HEK293 (cell line): ENCODE measurements around the gene FLNC.

Experiments used
- BCL6B ChIP-seq: fragments of 450-650 bp; formaldehyde crosslinking; IDR thresholded peaks from 2 replicates; pipeline ENCODE4 v1.5.1; 2017; ENCODE audit warnings: missing biosample characterization, missing genetic modification characterization
- HOXD13 ChIP-seq: sonication (generic); formaldehyde crosslinking; IDR thresholded peaks from 2 replicates; pipeline ENCODE4 v1.8.0; 2022; ENCODE audit warnings: missing genetic modification reagents, borderline replicate concordance
- MYNN ChIP-seq: fragments of 450-650 bp; formaldehyde crosslinking; IDR thresholded peaks from 2 replicates; pipeline ENCODE4 v1.5.1; 2016; ENCODE audit warnings: missing biosample characterization, missing genetic modification characterization, borderline replicate concordance
- PBX3 ChIP-seq: sonication (generic); formaldehyde crosslinking; IDR thresholded peaks from 2 replicates; pipeline ENCODE4 v1.8.1; 2022; ENCODE audit warnings: mild to moderate bottlenecking, moderate library complexity, missing genetic modification reagents
- WT1 ChIP-seq: fragments of 450-650 bp; formaldehyde crosslinking; IDR thresholded peaks from 2 replicates; pipeline ENCODE4 v1.5.1; 2016; ENCODE audit warnings: missing biosample characterization, missing genetic modification characterization
- YY2 ChIP-seq: fragments of 450-650 bp; formaldehyde crosslinking; IDR thresholded peaks from 2 replicates; pipeline ENCODE4 v1.5.1; 2016; ENCODE audit warnings: missing biosample characterization, missing genetic modification characterization
- ZBTB11 ChIP-seq: fragments of 450-650 bp; formaldehyde crosslinking; conservative IDR thresholded peaks from 2 replicates; pipeline ENCODE4 v1.5.1; 2016; ENCODE audit warnings: low read depth, missing biosample characterization, missing genetic modification characterization
- ZBTB17 ChIP-seq: fragments of 450-650 bp; formaldehyde crosslinking; IDR thresholded peaks from 2 replicates; pipeline ENCODE4 v1.5.1; 2016; ENCODE audit warnings: missing biosample characterization, missing genetic modification characterization
- ZBTB20 ChIP-seq: fragments of 450-650 bp; formaldehyde crosslinking; IDR thresholded peaks from 2 replicates; pipeline ENCODE4 v1.5.1; 2016; ENCODE audit warnings: missing biosample characterization, missing genetic modification characterization
- ZIC2 ChIP-seq: fragments of 450-650 bp; formaldehyde crosslinking; IDR thresholded peaks from 2 replicates; pipeline ENCODE4 v1.5.1; 2016; ENCODE audit warnings: missing biosample characterization, missing genetic modification characterization
- ZNF133 ChIP-seq: fragments of 450-650 bp; formaldehyde crosslinking; IDR thresholded peaks from 2 replicates; pipeline ENCODE4 v1.5.1; 2016; ENCODE audit warnings: missing biosample characterization, missing genetic modification characterization
- ZNF248 ChIP-seq: fragments of 450-650 bp; formaldehyde crosslinking; IDR thresholded peaks from 2 replicates; pipeline ENCODE4 v1.5.1; 2017; ENCODE audit warnings: missing biosample characterization, missing genetic modification characterization
- ZNF26 ChIP-seq: fragments of 450-650 bp; formaldehyde crosslinking; IDR thresholded peaks from 2 replicates; pipeline ENCODE4 v1.5.1; 2016; ENCODE audit warnings: missing biosample characterization, missing genetic modification characterization
- ZNF324 ChIP-seq: fragments of 450-650 bp; formaldehyde crosslinking; IDR thresholded peaks from 2 replicates; pipeline ENCODE4 v1.5.1; 2016; ENCODE audit warnings: missing biosample characterization, missing genetic modification characterization
- ZNF335 ChIP-seq: fragments of 450-650 bp; formaldehyde crosslinking; conservative IDR thresholded peaks from 2 replicates; pipeline ENCODE4 v1.5.1; 2016; ENCODE audit warnings: missing biosample characterization, missing genetic modification characterization
- ZNF354C ChIP-seq: fragments of 450-650 bp; formaldehyde crosslinking; IDR thresholded peaks from 2 replicates; pipeline ENCODE4 v1.5.1; 2016; ENCODE audit warnings: missing biosample characterization, missing genetic modification characterization, low read depth, borderline replicate concordance
- ZNF362 ChIP-seq: fragments of 450-650 bp; formaldehyde crosslinking; IDR thresholded peaks from 2 replicates; pipeline ENCODE4 v1.5.1; 2016; ENCODE audit warnings: missing biosample characterization, missing genetic modification characterization
- ZNF473 ChIP-seq: fragments of 450-650 bp; formaldehyde crosslinking; IDR thresholded peaks from 2 replicates; pipeline ENCODE4 v1.5.1; 2017; ENCODE audit warnings: missing biosample characterization, missing genetic modification characterization
- ZNF521 ChIP-seq: fragments of 450-650 bp; formaldehyde crosslinking; IDR thresholded peaks from 2 replicates; pipeline ENCODE4 v1.5.1; 2017; ENCODE audit warnings: missing biosample characterization, mild to moderate bottlenecking, missing genetic modification characterization
- ZNF549 ChIP-seq: fragments of 450-650 bp; IDR thresholded peaks from 2 replicates; pipeline ENCODE4 v1.5.1; 2018; ENCODE audit warnings: missing biosample characterization, missing genetic modification characterization, mild to moderate bottlenecking, inconsistent platforms, moderate library complexity
- ZNF558 ChIP-seq: fragments of 450-650 bp; formaldehyde crosslinking; IDR thresholded peaks from 2 replicates; pipeline ENCODE4 v1.5.1; 2016; ENCODE audit warnings: missing biosample characterization, missing genetic modification characterization
- ZNF560 ChIP-seq: fragments of 450-650 bp; formaldehyde crosslinking; IDR thresholded peaks from 2 replicates; pipeline ENCODE4 v1.5.1; 2017; ENCODE audit warnings: missing biosample characterization, missing genetic modification characterization, borderline replicate concordance
- ZNF561 ChIP-seq: fragments of 450-650 bp; IDR thresholded peaks from 2 replicates; pipeline ENCODE4 v1.5.1; 2018; ENCODE audit warnings: missing biosample characterization, missing genetic modification characterization, borderline replicate concordance
- ZNF600 ChIP-seq: fragments of 450-650 bp; formaldehyde crosslinking; IDR thresholded peaks from 2 replicates; pipeline ENCODE4 v1.5.1; 2016; ENCODE audit warnings: missing biosample characterization, missing genetic modification characterization
- ZNF623 ChIP-seq: fragments of 450-650 bp; formaldehyde crosslinking; IDR thresholded peaks from 2 replicates; pipeline ENCODE4 v1.5.1; 2016; ENCODE audit warnings: missing biosample characterization, missing genetic modification characterization
- ZNF701 ChIP-seq: fragments of 450-650 bp; formaldehyde crosslinking; IDR thresholded peaks from 2 replicates; pipeline ENCODE4 v1.5.1; 2016; ENCODE audit warnings: missing biosample characterization, missing genetic modification characterization
- ZNF707 ChIP-seq: fragments of 450-650 bp; formaldehyde crosslinking; IDR thresholded peaks from 2 replicates; pipeline ENCODE4 v1.5.1; 2016; ENCODE audit warnings: missing biosample characterization, missing genetic modification characterization
- ZNF776 ChIP-seq: fragments of 450-650 bp; formaldehyde crosslinking; IDR thresholded peaks from 2 replicates; pipeline ENCODE4 v1.5.0; 2017; ENCODE audit warnings: missing biosample characterization, missing genetic modification characterization, borderline replicate concordance
- ZNF785 ChIP-seq: fragments of 450-650 bp; formaldehyde crosslinking; IDR thresholded peaks from 2 replicates; pipeline ENCODE4 v1.5.1; 2016; ENCODE audit warnings: missing biosample characterization, missing genetic modification characterization
- ZNF837 ChIP-seq: fragments of 450-650 bp; formaldehyde crosslinking; IDR thresholded peaks from 2 replicates; pipeline ENCODE4 v1.5.1; 2016; ENCODE audit warnings: missing biosample characterization, missing genetic modification characterization
- ZSCAN18 ChIP-seq: fragments of 450-650 bp; formaldehyde crosslinking; IDR thresholded peaks from 2 replicates; pipeline ENCODE4 v1.5.1; 2016; ENCODE audit warnings: missing biosample characterization, missing genetic modification characterization

FLNC gene

GRCh38 chr7:128869138-128869943, 39.1 kb downstream of the FLNC start (continued):
- peak; percentile 54; the same call in 1 of the 2 replicates for TF ChIP-seq ZBTB11
- no peak for TF ChIP-seq HOXD13
- no peak for TF ChIP-seq YY2 (tag by site-specific recombination)
- 0 out of 2 replicates have a peak, but pooled peaks have one; percentile 18 for TF ChIP-seq ZNF837 (tag by site-specific recombination)
- no peak for TF ChIP-seq ZNF701
- no peak for TF ChIP-seq ZNF623 (tag by site-specific recombination)
- TF ChIP-seq ZNF335 (tag by site-specific recombination) = peak; percentile 86
- peak; percentile 81 for TF ChIP-seq ZIC2
- no peak for TF ChIP-seq WT1 (tag by site-specific recombination)
- TF ChIP-seq ZBTB17 (tag by site-specific recombination) = peak; percentile 47; the same call in 1 of the 2 replicates
- TF ChIP-seq ZNF549 (tag by site-specific recombination) = no peak
- no peak for TF ChIP-seq ZNF362 (tag by site-specific recombination)
- TF ChIP-seq ZNF600 (tag by site-specific recombination) = peak; percentile 89
- no peak for TF ChIP-seq ZNF560 (tag by site-specific recombination)
- TF ChIP-seq ZNF324 (tag by site-specific recombination) = 0 out of 2 replicates have a peak, but pooled peaks have one; percentile 39
- no peak for TF ChIP-seq ZNF26 (tag by site-specific recombination)
- no peak for TF ChIP-seq ZNF785 (tag by site-specific recombination)
- no peak for TF ChIP-seq ZNF776 (tag by site-specific recombination)
- no peak for TF ChIP-seq ZNF707 (tag by site-specific recombination)
- peak; percentile 84; the same call in 1 of the 2 replicates for TF ChIP-seq ZBTB20 (tag by site-specific recombination)
- peak; percentile 90 for TF ChIP-seq ZNF561
- TF ChIP-seq ZNF248 (tag by site-specific recombination) = no peak
- TF ChIP-seq ZNF354C = no peak
- no peak for TF ChIP-seq ZNF473 (tag by site-specific recombination)
- TF ChIP-seq BCL6B = no peak
- no peak for TF ChIP-seq PBX3 (CRISPR knock-in tag)
- no peak for TF ChIP-seq ZSCAN18
- TF ChIP-seq ZNF558 (tag by site-specific recombination) = no peak
- no peak for TF ChIP-seq ZNF133 (tag by site-specific recombination)
- TF ChIP-seq ZNF521 (tag by site-specific recombination) = no peak
- TF ChIP-seq MYNN (tag by site-specific recombination) = no peak
